ENCODE measurements around the gene ADAMTS17.

Gene ADAMTS17

DNA sequence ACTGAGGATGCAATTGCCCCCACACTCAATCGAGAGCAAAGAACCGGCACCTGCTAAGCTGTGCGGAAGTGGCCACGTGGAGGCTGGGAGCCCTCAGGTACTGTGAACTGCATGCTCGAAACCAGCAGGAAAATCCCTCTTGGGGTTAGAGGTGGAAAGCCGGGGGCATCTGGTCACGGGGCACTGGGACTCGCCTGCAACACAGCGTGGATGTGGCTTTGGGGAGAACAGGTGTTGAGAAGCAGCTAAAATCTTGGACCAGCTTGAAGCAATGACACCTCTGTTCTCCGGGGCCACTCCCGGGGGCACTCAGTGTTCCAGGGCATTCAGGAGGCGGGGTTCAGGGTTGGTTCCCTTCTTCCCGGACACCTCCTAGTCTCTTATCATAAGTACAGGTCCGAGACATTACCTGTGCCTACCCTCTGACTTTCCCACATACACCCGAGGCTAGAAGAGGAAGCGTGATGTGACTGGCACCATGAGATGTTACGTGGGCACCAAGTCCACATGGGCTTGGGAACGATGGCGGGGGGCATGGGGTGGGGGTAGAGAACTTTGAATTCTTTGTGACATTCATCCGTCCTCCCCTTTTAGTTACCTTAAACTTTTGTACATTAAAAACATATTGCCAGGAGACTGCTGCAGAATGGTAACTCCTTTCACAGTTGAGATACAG, 172.0 kb downstream of the ADAMTS17 start:
- DNase-seq: peak; percentile 48

DNA sequence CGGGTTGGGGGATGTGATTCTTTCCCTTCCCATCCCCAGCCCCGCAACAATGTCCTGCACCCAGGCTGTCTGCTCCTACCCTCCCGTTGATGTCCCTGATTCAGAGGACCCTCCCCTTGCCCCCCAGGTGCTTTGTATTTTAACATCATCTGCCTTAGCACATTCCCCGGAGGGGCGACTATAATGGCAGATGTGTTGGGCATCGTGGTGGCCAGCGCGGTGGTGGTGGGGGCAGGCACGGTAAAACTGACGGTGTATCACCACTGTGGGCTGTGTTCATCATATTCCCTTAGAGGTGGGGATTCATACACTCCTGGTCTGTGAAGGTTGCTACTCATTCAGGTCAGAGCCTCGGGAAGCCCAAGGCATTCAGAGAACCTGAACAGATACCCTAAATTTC, 173.0 kb downstream of the ADAMTS17 start:
- DNase-seq: peak; percentile 41

DNA sequence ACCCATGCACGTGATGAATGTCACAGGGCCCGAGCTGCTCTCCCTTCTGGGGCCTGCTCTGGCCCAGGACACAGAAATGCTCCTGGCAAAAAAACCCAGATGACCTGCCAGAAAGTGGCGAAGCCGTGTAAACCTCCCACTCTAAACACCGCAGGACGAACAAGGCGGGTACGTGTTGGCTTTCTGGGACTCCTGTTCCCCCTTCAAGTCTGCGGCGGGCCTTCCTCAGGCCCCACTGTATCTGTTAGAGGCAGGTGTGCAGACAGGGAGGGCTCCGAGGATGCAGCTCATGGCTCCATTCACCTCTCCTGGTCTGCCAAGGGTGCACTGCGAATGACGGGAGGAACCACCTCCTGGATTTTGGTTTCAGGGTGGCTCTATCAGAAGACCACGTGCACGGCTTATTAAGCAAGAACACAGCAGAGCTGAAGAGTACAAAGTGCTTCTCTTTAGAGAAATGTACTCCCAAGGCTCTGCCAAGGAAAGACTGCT, 173.8 kb downstream of the ADAMTS17 start:
- peak; percentile 53 for DNase-seq

DNA sequence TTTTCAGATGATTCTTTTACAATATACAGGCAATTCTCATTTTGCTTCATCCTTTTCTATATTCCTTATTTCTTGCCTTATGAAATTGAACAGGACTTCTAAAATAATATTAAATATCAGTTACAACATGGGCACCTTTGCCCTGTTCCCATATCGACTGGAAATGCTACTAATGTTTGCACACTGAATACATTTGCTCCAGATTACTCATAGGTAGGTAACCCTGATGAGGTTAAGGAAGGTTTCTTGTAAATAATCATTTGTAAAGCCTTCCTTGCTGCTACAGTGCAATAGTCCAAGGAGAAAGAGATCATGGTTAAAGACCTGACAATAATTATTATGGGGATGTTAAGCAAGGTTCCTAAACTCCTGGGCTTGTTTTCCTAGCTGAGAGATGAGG, 175.5 kb downstream of the ADAMTS17 start:
- DNase-seq: no peak

DNA sequence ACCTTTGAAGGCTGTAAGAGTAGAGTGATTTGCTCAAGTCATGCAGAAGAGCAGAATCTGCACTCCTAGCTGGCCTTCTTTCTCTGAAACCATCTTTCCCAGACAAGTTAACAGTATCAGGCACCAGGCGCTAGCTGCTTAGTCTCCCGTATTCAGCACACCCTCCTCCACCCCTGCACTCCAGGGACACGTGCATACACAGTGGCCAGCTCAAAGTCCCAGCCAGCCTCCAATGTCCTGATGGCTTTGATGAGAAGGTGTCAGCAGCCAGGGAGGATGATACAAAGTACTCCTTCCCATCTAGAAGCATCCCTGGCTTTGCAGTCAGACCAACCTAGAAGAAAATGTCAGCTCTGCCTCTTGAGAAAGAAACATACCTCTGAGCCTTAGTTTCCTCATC, 177.8 kb downstream of the ADAMTS17 start:
- no peak for DNase-seq

DNA sequence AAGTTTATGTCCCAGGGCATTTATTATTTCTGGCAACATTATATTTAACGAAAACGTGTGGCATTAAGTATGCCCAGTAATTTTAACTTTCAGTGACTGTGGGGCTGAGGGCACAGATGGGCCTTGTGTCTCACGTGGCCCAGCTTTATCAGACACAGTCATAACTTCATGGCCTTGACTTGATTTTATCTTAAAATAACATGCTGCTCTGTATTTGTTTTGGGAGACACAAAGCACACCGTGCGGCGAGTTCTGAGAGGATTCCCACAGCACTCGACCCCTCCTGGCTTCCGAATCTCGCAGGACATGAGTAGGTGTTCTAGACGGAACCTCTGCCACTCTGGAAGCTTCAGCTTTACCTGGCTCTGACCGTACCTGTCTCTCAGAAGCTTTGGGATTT, 180.8 kb downstream of the ADAMTS17 start:
- DNase-seq: no peak

DNA sequence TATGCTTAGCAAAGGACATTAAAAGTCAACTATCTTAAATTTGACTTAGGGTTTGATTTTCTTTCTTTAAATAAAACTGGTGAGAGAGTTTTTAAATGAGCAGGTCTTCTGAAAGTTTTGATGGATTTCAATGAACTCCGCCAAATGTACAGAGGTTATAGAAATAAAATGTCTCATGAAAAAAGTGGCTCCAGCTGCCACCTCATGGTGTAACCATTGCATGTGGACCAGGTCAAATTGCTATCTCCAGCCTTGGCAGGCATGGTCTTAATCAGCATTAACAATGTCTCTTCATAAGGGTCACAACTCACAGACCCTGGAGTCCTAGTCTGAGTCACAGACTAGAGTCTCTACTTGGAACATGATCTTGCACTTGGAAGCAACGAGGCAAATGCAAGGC, 182.3 kb downstream of the ADAMTS17 start:
- DNase-seq: no peak

DNA sequence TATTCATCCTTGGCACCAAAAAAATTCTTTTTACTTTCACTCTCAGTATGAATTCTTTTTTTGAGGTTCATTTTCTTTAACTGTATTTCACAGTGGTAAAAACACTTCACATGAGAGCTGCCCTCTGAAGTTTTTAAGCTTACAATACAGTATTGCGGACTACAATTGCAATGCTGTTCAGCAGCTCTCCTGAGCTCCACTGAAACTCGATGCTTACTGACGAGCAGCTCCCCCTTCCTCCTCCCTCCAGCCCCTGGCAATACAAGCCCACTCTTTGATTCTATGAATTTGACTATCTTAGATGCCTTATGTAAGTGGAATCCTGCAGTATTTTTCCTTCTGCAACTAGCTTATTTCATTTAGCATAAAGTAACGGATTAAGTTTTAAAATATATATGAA, 183.4 kb downstream of the ADAMTS17 start:
- DNase-seq: no peak

DNA sequence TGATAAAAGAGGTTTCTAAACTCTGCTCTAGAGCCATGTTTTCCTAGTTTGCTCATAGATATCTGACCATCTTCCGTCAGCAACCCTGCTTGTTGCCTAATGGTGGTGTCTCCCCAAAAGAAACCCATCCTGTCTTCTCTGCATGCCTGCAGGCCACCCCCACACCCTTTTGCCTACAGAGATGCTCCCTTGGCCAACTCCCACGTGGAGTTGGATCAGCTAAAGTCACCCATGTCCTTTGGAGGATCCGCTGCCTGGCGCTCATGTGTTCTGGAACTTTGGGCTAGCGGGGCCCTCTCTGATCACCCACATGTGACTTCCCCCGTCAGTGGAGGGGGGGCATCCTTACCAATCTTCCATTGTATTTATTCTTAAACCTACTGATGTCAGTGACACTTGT, 185.6 kb downstream of the ADAMTS17 start:
- no peak for DNase-seq

DNA sequence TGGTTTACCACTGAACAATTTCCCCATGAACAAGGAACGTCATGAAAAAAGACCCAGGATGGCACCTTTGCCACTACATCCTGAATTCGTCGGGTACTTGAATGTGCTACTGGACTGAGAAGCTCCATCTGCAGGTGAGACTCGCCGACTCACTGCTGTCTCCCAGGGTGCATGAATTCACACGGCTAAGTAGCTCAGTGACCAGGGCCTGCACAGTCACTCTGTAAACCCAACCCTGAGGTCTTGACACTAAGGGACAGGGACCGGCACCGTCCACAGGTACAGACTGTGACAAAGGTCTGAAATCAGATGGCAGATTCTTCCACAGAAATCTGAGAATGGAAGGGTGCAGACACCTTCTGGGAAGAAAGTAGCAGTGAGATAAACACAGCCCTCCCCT, 187.4 kb downstream of the ADAMTS17 start:
- DNase-seq: no peak

DNA sequence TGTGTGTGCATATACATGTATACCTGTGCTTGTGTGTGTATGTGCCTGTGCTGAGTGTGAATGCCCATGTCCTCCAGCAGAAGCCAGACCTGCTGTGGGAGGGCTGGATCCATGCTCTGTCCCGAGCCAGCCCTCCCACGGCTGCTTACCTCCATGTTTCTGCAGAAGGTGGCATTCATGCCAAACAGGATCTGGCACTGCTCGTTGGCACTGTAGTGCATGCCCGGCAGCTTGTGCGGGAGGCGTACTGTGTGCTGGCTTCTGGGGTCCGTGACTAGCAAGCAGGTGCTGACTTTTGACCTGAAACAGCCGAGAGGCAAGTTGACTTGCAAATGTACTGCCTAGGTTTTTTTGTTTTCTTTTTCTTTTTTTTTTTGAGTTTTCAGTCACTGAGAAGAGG, 189.3 kb downstream of the ADAMTS17 start:
- DNase-seq: no peak

DNA sequence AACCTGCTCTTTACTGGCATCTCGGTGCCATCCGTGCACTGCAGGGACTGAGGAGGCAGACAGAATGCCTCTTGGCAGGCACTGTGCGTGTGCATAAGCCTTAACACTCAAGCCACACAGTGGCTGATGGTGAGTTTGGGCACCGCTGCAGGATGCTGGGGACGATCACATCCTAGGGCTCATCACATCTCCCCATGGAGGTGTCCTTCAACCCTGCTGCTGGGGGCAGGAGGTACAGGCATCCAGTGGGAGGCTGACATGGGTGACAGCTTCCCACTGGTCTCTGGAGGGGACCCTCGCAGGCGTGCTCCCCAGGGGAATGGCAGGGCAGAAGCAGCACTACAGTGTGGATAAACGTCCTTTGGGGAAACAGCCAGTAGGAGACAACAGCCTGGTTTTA, 190.9 kb downstream of the ADAMTS17 start:
- peak; percentile 19 for DNase-seq

DNA sequence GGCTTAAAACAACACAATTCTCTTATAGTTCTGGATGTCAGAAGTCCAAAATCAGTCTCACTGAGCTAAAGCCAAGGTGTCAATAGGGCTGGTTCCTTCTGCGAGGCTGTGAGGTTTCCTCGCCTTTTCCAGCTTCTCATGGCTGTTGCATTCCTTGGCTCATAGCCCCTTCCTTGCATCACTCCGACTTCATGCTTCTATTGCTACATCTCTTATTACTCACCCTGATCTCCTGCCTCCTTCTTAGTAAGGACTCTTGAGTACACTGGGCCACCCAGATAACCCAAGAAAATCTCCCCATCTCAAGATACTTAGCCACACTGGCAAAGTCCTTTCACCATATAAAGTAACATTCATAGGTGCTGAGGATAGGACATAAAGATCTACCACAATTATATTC, 193.9 kb downstream of the ADAMTS17 start:
- no peak for DNase-seq

DNA sequence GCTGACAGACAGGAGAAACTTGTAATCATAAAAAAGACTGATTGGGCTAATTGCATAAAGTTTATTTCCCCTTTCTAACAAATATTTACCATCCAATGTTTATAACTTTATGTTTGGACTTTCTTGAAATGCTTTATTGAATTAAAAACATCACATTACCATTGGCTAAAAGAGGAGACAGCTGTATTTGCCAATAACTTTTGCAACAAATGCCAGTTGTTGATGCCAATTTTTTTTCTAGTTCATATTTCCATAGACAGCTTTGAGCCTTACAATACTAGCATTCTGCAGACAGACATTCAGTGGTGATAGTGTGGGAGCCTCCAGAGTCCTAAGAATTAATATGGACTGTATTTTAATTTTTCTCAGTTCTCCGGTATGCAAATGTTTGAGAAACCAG, 198.4 kb downstream of the ADAMTS17 start:
- DNase-seq: no peak

DNA sequence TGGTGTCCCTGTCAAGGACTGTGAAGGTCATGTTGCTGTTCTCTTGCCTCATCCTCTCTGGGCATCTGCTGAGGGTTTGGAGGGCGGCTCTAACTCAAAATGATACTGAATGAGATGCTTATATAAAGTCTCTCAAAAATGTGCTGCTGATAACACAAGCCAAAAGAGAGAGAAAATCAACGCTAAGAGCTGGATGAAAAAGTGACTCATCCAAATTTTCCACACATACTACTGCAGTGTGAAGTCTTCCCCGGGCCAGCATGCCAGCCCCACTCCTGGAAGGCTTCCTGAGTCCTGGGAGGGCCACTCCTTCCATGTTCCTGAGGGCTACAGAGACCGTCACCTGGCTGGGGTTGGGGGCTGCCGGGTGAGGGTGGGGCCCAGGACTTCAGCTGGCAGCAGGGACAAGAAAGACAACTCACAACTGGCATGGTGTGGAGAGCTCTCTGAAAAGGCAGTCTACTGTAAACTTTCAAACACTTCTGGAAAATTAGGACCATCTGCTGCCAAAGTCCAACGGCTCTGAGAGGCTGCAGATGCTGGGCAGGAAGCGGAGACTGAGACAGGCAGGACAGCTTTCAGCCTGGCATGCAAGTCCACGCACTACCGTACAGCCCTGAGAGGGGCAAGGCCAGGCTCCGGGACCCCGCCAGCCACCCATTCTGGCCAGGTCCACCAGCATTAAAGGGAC, 200.3 kb downstream of the ADAMTS17 start:
- no peak for DNase-seq

DNA sequence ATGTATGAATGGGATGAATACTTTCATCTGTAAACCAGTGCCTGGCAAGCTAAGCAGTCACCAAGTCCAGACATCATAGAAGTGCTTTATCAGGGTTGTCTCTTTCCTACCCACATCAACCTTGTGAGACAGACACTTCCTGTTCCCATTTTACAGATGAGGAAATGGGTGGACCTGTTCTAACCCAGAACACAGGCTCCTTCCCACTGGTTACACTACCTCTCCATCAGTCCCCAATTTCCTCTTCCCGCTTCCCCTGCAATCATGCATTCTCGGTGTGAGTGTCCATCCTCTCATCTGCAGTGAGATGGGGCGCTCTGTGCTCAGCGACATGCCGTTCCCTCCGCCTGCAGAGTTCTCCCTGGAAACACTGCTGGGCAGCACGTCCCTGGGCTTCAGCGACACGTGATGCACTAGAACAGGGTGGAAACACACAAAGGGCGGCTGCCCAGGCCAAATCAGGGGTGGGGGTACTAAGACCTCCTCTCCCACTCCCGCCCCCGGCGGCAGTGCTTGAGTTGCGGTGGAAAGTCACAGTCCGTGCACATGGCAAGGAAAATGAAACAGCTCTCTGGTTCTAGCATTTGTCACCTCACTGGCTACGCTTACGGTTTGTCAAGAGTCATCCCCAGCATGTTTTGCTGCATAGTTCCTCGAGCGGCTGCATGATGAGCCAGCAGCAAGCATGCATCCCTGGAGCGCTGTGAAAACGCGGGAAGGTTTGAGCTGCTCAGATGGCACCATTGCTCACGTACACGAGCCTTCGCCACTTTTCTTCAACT, 201.1 kb downstream of the ADAMTS17 start:
- no peak for DNase-seq

DNA sequence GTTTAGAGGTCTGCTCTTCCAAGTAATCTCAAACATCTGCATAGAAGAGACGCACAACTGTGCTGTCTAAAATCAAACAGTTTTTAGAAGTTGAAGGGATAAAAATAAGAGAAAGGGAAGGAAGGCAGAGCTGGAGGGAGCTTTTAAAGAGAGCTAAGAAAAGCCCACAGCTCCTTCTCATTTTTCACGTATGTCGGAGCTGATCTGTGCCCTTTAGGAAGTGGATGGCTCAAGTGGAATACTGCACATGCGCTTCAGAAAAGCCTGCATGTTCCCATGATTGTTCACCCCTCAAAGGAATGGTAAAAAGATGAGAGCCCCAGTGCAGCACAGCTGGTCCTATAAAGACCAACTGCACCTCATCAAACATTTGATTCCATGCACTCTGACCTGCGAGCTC, 207.2 kb downstream of the ADAMTS17 start:
- DNase-seq: no peak

DNA sequence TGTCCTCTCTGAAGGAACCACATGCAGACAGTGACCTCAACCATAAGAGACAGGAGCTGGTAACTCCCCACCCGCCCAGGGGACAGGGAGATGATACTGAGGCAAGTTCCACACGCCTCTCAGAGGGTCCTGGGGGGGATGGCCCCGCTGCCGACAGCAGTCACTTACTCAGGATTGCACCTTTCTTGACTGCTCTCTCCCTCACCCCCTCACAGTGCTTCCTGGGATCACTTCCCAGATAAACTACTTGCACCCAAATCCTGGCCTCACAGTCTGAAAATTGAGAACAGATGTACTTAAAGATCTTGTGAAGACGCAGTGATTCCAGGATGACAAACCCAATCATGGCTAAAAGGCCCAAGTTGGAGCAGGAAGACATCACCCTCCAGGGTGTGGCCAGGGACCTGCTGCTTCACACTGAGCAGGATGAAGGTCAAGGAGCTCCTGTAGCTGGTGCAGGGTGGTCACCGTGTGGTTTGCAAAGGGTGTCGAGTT, 207.6 kb downstream of the ADAMTS17 start:
- DNase-seq: no peak

DNA sequence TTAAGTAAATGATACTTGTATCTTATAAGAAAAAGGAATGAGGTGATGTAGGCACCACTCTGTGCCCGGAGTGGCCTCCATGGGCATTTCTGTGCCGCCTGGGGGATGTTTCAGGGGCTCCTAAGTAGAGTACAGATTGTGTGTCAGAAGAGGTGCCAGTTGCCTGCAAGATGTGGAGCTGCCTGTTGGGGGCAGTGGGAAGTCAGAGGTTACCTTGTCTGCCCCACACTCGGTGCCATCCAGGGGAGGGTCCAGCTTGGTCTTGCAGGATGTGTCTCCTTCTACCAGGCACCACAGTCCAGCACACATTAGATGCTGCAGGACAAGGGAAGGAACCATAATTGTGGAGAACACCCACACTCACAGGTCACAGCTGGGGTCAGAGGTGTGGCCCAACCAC, 208.8 kb downstream of the ADAMTS17 start:
- DNase-seq: no peak

DNA sequence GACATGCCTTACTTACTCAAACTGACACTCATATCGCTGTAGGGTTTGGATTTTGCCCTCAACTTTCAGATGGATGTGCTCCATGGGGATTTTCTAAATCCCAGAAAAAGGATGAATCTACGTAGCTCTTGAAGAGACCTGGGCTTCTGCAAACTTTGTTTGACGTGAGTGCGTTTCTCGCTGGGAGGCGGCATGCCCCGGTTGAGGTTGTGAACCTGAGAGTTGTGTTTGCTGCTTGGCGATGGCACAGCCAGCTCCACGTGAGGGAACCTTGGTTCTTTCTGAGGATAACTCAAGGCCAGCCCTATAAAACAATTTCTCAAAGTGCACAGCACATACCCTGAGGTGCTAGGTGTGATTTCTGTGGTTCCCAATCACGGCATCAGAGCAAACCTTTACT, 209.5 kb downstream of the ADAMTS17 start:
- DNase-seq: no peak

DNA sequence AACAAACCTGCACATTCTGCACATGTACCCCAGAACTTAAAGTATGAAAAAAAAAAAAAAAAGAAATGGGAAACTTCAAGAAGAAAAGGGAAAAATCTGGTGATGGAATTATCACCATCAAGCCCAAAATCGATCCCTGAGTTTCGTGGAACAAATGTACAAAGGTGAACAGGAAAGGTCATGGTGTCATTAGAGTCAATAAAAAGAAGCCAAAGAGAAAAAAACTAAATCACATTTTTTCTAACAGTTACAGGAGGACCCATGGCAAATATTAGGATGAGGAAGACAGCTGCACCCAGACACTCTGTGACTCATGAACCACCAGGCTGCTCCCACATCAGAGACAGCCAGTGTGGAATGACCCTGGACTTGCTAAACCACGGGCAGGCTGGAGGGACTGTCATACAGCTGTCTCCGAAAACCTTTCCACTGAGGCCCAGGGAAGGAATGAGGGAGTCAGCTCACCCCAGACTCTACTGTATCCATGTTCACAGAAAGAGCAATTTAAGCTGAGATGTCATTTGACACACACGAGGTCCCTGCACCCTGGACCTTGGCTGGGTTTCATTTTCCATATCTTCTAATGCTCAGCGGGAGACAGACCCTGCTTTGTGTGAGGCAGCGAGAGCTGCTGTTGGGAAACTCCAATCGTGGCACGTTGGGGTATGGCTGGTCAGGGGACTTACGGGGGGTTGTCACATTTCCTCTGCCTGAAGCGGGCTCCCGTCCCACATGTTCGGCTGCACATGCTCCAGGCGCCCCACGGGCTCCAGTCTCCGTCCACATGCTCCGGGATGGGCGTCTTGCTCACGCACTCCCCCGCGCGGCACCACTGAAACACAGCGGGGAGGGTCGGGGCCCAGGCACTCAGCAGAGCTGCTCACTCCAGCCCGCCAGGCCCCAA, 210.2 kb downstream of the ADAMTS17 start:
- no peak for DNase-seq

DNA sequence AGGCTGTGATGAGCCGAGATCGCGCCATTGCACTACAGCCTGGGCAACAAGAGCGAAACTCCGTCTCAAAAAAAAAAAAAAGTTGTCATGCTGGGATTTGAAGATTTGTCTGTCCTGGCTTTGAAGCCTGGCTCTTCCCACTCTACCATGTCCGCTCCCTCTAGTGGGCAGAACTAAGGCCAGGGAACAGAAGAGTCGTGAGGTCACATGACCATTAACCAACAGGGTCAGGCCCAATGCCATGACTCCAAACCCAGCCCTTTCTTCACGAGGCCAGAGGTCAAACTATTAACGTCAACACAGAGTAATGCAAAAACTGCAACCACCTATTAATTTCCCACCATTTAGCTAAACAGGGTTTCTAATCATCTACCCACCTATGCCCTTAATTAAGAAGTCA, 212.1 kb downstream of the ADAMTS17 start:
- no peak for DNase-seq
